HG03354 (cell line): ENCODE measurements around the gene SLC25A24.
"Not testable (repeated sequence)": the region's sequence is repeated elsewhere in the genome, so short reads cannot be mapped to it uniquely, and the experiment has no call there.

Source experiments
- ATAC-seq: cut with Tn5 transposase; IDR thresholded peaks from one replicate; pipeline ENCODE4 v1.9.1; 2021; ENCODE audit warnings: mild to moderate bottlenecking; ENCODE audit not compliant: unreplicated experiment, poor library complexity, severe bottlenecking

Gene SLC25A24

DNA sequence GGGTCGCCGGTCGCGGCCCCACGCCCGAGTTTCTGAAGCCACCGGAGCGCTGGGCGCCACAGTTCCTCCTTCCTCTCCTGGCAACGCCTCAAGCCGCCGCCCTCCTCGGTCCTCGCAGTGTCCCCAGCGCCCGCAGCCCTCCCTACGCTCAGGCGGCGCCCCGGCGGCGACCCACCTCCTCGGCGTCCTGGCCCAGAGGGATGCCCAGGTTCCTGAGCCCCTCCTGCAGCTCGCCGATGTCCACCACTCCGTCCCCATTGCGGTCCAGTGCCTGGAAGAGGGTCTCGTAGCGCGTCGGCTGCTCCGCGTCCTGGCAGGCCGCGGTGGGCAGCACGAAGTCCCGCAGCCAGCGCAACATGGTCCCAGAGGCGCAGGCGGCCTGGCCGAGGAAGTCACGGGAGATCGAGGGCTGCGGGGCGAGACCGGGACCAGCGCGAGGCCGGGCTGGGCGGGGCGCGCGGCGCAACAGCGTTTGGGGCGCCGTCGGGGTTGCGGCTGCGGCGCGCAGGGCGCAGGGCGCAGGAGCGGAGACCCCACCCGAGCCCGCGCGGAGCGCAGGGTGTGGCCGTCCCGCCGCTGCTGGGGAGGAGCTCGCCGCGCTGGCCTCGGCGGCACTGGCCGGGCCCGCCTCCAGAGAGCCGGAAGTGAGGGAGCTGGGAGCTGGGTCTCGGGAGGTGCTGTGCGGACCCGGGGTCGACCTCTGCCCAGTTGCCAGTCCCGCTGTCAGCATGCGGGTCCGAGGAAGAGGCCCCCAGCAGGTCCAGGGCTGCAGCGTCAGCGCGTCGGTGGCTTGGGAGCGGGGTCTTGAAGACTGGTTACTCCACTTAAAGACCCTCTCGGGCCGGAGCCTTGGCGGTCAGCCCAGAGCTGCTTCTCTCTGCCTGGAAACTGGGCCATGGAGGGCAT, at the start of gene SLC25A24:
SLC25A24 (minus strand) TSS at position 563 of the 906 bp plus-strand sequence; CDS start at position 358, 205 bp downstream.
- ATAC-seq = peak; percentile 86

DNA sequence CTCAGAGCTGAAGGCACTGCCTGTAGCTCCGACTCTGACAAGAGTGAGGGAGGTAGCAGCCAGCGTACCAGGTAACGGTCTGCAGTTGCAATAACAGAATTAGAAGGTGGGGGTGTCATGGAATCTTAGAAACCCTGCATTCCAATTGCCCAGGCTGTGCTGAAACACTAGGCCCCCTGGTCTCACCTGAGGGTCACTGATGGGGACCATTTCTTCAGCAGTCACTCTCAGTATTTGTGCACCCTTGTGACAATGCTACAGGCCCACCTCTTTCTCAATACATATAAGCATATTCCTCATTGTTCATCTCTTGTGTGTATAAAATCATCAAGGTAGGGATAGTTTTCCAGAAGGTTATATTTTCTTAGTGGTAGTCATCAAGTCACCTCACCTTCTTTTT, 43.8 kb upstream of the SLC25A24 start, which contains the start of gene NBPF4:
NBPF4 (minus strand) TSS at position 101 of the 400 bp plus-strand sequence. CDS start 315 bp downstream, outside the sequence.
- not testable (repeated sequence) for ATAC-seq

DNA sequence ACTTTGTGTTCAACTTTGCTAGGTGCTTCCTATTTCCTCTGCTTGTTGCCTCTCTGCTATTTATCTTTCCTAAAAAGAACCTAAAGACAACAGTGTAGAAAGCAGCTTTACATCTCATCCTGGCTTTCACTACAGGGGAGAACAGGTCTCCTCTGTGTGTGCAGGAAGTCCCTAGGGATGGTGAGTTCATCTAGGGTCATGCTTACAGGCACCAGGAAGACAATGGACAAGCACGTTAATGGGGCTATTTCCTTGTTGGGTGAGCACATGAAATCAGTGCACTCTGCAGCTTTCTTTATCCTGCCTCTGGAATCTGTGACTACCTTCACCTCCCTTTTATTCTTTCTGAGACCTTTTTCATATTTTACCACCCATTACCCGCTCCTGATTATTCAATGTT, 39.3 kb upstream of the SLC25A24 start:
- not testable (repeated sequence) for ATAC-seq

DNA sequence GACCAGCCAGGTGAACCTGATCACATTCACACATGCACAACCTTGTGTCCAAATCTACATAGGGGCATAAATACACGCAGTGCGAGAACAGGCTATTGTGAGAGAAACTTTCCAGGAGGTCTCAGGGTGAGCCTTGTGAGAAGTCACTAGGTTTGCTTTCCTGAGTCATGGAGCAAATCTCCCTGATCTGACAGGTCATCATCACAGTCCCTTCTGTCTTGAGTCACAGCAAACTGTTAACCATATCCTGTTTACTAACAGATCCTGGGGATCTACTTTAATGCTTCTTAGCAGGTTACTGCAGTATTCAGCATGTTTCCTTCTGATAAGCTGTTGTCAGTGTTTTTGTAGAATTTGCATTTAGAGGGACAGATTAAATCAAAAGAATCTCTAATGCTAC, 35.2 kb upstream of the SLC25A24 start:
- not testable (repeated sequence) for ATAC-seq

DNA sequence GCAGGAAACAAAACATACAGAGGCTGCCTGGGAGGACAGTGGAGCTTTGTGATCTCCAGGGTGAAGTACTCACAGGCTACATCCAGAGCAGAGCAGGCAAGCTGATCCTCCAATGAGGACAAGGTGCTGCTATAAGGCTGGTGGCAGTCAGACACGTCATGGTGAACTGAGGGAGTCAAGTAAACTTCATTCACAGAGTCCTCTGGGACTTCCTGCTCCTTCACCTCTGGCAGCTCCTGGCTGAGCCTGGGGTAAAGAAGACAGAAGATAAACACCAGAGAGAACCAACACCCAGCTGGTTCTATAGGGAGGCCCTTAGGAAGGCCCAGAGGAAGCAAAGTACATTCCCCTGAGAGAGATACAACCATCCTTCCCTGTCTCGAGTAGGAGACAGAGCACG, 32.0 kb upstream of the SLC25A24 start:
- ATAC-seq = not testable (repeated sequence)

DNA sequence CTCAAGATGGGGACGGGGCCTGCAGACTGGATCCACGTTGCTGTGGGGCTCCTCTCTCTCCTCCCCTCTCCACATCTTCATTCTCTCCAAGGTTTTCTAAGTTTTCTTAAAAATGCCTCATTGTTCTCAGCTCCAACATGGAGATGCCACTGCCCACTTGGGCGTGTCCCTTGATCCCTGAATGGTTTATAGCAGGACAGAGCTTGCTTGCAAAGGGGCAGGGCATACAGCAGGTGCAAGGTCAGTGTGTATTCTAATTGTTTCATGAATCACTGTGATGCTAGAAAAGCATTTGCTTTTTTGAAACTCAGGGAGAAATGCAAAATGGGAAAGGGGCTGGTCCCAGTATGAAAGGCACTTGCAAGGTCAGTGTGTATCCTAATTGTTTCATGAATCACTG, 29.8 kb upstream of the SLC25A24 start:
- ATAC-seq = not testable (repeated sequence)

DNA sequence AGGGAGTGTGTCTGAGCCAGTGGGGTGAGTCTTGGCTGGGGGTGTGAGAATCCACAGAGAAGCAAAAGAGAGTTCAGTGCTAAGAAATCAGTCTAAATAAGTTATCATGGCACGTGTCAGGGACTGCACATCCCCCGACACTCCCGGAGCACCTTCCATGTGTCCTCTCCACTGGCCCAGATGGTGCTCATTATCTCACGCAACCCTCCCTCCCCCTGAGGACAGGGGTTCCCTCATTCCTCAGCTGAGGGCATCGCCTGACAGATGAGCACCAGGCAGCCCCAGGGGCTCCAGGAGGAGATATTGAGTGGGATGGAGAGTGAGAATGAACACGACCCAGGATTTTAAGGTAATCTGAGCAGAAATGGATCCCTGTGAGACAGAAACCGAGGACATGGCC, 27.6 kb upstream of the SLC25A24 start:
- ATAC-seq = not testable (repeated sequence)

DNA sequence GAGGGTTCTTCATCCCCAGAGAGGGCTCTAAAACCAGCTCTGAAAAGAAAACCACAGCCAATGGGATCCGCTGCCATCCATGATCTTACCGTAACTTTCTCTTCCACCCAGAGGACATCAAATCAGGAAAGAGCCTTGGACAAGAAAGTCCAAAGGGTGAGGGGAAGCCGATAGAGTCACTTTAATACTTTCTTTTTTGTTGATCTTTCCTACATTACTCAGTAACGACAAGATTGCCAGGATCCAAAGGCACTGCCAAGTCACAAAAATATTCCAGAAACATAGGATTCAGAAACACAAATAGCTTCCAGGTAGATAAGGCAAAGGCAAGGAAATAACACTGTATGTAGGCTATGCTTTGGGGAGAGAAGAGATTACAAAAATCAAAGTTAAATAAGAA, 26.7 kb upstream of the SLC25A24 start:
- not testable (repeated sequence) for ATAC-seq

DNA sequence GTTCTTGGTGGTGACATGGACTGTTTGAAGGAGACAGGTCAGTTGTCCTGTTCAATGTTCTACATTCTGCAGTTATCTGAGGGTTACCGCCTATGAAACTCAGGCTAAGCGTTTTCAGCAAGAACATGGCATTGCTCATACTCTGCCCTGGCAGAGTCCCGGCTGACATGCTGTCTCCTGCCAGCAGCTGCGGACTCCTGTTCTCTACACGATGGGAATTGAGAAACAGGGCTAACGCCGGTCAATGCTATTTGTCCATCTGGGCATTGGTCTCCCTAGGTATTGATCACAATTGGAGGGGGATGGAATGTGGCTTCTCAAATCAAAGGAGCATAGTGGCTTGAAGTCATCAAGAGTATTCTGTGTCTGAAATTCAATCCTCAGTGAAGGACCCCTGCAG, 23.1 kb upstream of the SLC25A24 start:
- not testable (repeated sequence) for ATAC-seq

DNA sequence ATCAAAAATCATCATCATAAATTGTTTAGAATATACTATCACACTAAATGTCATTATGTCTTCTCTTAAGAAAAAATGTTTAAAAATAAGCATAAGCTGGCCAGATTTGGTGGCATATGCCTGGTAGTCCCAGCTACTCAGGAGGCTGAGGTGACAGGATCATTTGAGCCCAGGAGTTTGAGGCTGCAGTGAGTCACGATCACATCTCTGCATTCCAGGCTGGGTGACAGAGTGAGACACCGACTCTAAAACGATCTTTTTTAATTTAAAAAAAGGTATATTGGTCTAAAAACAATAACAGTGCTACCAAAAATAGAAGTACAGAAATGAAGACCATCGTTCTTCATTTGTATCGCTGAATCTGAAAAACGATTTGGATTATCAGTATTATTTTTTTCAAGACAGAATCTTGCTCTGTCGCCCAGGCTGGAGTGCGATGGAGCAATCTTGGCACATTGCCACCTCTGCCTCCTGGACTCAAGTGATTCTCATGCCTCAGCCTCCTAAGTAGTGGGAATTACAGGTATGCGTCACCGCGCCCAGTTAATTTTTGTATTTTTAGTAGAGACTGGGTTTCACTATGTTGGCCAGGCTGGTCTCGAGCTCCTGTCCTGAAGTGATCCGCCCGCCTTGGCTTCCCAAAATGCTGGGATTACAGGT, 17.5 kb upstream of the SLC25A24 start:
- ATAC-seq = not testable (repeated sequence)

DNA sequence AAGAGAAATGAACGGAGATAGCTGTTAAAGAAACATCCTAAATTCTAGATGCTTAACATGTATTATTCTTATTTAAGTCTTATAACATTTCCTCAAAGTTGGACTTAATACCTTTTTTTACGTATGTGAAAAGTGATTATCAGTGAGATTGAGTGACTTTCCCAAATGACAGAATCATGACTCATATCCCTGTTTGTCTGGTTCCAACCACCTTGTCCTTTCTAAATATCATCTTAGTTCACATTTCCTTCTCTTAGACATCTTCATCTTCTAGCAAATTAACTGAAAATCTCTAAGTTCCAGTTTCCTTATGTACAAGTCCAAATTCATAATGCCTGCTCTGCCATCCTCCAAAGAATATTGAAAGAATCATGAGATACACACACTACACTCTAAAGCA, 16.9 kb upstream of the SLC25A24 start:
- ATAC-seq = not testable (repeated sequence)

DNA sequence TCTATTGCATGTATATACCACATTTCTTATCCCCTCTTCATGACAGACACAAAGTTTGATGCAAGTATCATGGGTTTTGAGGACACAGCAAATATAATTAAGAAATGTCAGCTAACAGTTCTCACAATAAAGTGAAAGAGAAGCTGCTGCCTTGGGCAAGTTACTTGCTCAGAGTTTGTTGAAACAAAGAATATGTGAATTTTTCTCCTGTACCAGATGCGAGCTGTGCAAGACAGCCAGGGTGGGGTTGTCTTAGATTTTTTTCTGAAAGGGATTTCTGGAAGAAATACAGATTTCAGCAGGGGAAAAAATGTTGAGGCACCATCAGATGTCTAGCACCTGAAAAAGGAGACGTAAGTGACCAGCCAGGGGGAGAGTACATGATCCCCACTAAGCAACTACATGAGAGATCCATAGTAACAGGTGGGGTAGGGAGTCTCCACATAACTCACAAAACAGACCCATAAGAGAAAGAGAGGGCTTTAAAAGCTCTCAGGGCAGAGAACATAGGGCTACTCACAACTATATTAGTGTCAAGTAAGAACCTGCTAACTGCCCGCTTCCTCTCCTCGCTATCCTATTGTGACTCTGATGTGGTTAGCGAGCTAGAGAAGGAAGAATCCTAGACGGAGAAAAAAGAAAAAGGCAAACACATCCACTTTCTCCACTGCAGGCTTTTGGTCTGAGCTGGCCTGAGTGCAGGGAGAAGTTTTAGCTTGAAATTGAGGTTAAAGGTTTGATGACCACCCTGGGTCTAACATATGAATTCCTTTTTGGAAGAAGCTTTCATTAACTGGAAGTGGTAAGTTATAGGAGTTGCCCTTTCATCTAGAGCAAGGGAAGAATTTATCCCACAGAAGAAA, 16.1 kb upstream of the SLC25A24 start:
- not testable (repeated sequence) for ATAC-seq

DNA sequence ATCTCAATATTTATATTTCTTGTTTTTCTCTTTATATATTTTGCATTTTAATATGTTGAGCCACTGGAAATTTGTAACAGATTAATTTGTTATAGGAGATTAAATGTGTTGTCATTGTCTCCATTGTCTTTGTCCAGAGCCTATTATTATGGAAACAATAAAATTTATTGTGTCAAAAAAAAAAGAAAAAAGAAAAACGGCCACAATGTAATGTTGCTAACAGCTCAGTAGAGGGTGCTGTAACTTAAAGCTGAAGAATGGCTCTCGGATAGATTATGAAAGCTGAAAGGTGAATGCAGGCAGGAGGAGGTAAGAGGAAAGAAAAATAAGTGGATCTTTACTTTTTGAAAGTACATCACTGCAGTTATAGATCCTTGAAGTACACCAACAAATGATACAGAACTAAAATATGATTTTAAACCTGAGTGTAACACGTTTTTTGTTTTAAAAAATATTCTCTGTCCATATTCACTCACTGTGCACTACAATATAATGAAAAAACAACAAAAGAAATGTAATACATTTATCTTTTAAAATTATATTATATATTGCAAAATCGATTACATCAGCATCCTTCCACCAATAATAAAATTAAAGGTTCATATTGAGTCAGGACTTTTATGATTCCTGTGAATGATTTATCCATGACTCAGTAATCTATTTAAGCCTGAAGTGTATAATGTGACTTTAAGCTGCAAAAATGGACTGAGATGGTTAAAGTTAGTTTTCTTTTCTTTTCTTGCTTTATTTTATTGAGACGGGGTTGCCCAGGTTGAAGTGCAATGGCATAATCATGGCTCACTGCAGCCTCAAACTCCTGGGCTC, 14.7 kb upstream of the SLC25A24 start:
- peak; percentile 81 for ATAC-seq

DNA sequence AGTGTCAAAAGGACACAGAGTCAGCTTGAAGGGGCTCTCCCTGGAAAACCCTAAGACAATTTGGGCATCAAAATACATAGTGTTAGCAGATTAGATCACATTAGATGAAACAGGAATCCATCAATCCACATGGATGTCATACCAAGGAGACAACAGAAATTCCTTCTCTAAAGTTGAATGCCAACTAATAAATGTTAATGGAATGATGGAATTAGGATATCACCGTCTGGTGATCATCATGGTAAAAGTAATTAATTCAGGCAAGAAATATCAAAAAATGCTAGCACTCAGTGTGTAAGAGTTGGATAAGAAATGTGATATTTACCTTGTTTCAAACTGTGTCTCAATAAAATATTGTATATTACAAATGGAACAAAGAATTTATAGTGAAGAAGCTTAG, 10.9 kb upstream of the SLC25A24 start:
- no peak for ATAC-seq

DNA sequence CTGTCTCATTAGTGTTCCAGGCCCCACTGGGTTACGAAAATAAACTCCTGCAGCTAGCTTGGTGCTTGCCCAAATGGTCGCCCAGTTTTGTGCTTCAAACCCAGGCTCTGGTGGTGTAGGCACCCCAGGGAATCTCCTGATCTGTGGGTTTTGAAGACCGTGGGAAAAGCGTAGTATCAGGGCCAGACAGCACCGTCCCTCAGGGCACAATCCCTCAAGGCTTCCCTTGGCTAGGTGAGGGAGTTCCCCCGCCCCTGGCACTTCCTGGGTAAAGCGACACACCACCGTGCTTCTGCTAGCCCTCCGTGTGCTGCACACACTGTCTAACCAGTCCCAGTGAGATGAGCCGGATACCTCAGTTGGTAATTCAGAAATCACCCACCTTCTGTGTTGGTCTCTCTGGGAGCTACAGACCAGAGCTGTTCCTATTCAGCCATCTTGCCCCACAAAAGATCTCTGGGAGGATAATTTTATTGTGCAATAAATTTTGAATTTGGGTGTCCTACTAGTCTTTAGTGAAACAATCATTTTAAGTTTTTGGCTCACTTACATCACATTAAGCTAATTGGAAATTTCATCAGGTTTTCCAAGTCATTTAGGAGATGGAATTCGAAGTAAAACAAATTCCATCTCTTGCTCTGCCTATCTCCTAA, 9.4 kb upstream of the SLC25A24 start:
- ATAC-seq = no peak

DNA sequence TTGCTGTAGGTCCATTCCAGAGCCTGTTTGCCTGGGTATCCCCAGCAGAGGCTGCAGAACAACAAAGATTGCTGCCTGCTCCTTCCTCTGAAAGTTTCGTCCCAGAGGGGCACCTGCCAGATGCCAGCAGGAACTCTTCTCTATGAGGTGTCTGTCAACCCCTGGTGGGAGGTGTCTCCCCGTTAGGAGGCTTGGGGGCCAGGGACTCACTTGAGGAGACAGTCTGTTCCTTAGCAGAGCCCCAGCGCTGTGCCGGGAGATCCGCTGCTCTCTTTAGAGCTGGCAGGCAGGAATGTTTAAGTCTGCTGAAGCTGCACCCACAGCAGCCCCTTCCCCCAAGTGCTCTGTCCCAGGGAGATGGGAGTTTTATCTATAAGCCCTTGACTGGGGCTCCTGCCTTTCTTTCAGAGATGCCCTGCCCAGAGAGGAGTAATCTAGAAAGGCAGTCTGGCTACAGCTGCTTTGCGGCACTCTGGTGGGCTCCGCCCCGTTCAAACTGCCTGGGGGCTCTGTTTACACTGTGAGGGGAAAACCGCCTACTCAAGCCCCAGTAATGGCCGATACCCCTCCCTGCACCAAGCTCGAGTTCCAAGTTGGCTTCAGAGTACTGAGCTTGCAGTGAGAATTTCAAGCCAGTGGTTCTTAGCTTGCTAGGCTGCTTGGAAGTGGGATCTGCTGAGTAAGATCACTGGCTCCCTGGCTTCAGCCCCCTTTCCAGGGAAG, 8.7 kb upstream of the SLC25A24 start:
- ATAC-seq = no peak

DNA sequence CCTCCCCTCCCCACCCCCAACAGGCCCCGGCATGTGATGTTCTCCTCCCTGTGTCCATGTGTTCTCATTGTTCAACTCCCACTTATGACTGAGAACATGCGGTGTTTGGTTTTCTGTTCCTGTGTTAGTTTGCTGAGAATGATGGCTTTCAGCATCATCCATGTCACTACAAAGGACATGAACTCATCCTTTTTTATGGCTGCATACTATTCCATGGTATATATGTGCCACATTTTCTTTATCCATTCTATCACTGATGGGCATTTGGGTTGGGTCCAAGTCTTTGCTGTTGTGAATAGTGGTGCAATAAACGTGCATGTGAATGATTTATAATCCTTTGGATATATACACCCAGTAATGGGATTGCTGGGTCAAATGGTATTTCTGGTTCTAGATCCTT, 3.4 kb upstream of the SLC25A24 start:
- ATAC-seq = not testable (repeated sequence)

DNA sequence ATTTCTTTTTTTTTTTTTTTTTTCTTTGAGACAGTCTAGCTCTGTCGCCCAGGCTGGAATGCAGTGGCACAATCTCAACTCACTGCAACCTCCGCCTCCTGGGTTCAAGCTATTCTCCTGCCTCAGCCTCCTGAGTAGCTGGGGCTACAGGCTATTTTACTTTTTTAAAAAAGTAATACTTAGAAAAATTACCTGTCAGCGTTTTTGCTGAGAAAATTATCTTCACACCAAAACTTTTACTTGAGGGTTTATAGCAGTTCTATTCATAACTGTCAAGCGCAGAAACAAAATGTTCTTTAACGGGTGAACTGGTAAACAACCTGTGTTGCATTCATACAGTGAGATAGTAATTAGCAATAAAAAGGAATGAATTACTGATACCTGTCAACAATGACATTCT, 1.5 kb upstream of the SLC25A24 start:
- no peak for ATAC-seq
